ENCODE data around the gene ZCCHC12. TPM values are rescaled to one million over a fixed set of nuclear protein-coding genes. Genes with fewer than 3 reads are reported as not detected.
A peak's percentile ranks its signal among the peaks of the same experiment; 100 is the strongest.

The ZCCHC12 gene
- total and polyA plus RNA-seq, 9 of the 15 experiments (the other 6 are each of a cell fraction or from before 2014, with no cell fraction given), result 0.07 to 0.15 TPM; not detected in 7

- no peak for TF ChIP-seq BRCA1 (IDR thresholded peaks at IDR 0.05)
- no peak for TF ChIP-seq BRCA1 (CRISPR knock-in tag; IDR thresholded peaks at IDR 0.05)
- TF ChIP-seq CBX1 (IDR thresholded peaks at IDR 0.05; ENCODE audit: low read depth), result no peak
- TF ChIP-seq CHAMP1 (IDR thresholded peaks at IDR 0.05), result peak; percentile 45; the same call in 1 of the 2 replicates
- 0 out of 2 replicates have a peak, but pooled peaks have one; percentile 30 for TF ChIP-seq RBFOX2 (IDR thresholded peaks at IDR 0.05; ENCODE audit: low read depth, low read length)
- no peak for TF ChIP-seq ZKSCAN1 (IDR thresholded peaks at IDR 0.05; ENCODE audit: low read depth, low read length)
- no peak for TF ChIP-seq CEBPG (CRISPR knock-in tag; IDR thresholded peaks at IDR 0.05)
- TF ChIP-seq CEBPG (tag; conservative IDR thresholded peaks at IDR 0.05 in 1 of 2, IDR thresholded peaks at IDR 0.05 in 1 of 2), result no peak
- TF ChIP-seq, protein P1, sequence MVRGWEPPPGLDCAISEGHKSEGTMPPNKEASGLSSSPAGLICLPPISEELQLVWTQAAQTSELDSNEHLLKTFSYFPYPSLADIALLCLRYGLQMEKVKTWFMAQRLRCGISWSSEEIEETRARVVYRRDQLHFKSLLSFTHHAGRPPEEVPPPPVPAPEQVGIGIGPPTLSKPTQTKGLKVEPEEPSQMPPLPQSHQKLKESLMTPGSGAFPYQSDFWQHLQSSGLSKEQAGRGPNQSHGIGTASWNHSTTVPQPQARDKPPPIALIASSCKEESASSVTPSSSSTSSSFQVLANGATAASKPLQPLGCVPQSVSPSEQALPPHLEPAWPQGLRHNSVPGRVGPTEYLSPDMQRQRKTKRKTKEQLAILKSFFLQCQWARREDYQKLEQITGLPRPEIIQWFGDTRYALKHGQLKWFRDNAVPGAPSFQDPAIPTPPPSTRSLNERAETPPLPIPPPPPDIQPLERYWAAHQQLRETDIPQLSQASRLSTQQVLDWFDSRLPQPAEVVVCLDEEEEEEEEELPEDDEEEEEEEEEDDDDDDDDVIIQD (CRISPR knock-in tag; IDR thresholded peaks at IDR 0.05), result no peak
- no peak for TF ChIP-seq ZNF584 (CRISPR knock-in tag; IDR thresholded peaks at IDR 0.05; ENCODE audit: low read depth)
- TF ChIP-seq ZZZ3 (IDR thresholded peaks at IDR 0.05), result no peak
- TF ChIP-seq XRCC5 (IDR thresholded peaks at IDR 0.05; ENCODE audit: low read depth, low read length), result no peak
- no peak for TF ChIP-seq TEAD2 (tag; IDR thresholded peaks at IDR 0.05)
- TF ChIP-seq, protein P2, sequence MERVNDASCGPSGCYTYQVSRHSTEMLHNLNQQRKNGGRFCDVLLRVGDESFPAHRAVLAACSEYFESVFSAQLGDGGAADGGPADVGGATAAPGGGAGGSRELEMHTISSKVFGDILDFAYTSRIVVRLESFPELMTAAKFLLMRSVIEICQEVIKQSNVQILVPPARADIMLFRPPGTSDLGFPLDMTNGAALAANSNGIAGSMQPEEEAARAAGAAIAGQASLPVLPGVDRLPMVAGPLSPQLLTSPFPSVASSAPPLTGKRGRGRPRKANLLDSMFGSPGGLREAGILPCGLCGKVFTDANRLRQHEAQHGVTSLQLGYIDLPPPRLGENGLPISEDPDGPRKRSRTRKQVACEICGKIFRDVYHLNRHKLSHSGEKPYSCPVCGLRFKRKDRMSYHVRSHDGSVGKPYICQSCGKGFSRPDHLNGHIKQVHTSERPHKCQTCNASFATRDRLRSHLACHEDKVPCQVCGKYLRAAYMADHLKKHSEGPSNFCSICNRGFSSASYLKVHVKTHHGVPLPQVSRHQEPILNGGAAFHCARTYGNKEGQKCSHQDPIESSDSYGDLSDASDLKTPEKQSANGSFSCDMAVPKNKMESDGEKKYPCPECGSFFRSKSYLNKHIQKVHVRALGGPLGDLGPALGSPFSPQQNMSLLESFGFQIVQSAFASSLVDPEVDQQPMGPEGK (CRISPR knock-in tag; IDR thresholded peaks at IDR 0.05; ENCODE audit: borderline replicate concordance), result no peak
- TF ChIP-seq MTA2 (IDR thresholded peaks at IDR 0.05; ENCODE audit: low read depth), result no peak
Observed at GRCh38 chrX:118839334-118839958, 15.8 kb downstream of the ZCCHC12 start (continued).
